ENCODE data around the gene LGALS9C. TPM values are rescaled to one million over a fixed set of nuclear protein-coding genes. Genes with fewer than 3 reads are reported as not detected.
"Not testable (repeated sequence)": the region's sequence is repeated elsewhere in the genome, so short reads cannot be mapped to it uniquely, and the experiment has no call there.

LGALS9C gene
- not detected in 2 replicates for total RNA-seq (2014; rRNA removed; shearing (Covaris generic))

DNA sequence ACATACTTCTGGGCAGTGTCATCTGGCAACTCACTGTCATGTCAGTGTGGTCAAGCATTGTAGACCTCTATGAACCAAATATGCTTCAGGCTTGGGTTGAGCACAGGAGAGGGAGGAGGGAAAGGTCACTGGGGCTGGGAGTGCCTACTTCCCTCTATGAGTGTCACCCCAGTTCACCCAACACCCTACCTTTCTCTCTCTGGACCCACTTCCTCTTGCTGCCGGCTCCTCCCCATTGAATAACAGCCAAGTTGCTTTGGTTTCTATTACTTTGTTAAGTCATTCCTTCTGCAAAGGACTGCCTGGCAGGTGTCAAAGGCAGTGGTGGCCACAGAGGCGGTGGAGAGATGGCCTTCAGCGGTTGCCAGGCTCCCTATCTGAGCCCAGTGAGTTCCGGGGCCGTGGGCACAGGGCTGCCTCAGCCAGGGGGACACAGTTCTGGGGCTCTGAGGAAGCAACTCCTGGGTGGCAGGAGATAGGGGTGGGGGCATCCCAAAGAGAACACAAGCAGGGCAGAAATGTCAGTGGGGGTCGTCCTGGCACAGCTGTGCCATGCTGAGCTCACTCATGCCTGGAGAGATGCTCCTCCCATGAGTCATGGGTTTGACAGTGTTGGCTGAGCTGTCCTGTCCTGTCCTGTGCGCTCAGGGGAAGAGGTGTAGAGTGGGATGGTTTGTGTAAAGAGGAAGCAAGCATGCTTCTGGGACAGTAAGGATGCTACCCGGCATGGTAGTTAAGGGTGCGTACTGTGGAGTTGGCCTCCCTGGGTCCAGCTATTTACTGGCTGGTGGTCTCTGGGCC, at the start of gene LGALS9C:
LGALS9C (plus strand) TSS at position 282 of the 801 bp plus-strand sequence; CDS start at position 348, 66 bp downstream.
- peak; percentile 23 for DNase-seq (ENCODE audit: low read depth)

DNA sequence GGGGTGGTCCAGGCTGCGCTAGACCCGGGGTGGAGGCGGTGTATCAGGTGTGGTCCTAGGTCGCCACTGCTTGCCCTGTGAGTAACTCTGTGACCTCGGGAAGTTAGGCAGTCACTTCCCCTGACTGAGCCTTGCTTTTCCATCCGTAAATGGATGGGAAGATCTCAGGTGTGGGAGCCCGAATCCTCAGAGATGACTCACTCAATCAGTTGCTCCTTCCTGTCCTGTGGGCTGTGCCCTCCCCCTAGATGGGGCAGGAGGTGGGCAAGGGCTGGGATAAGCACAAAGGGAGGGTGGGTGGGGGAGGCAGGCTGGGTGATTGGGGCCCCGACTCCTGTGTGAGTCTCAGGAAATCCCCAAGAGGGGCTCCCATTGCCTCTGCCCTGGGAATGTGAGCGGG, 44.4 kb upstream of the LGALS9C start:
- DNase-seq (ENCODE audit: low read depth) = not testable (repeated sequence)

- not testable (repeated sequence) for DNase-seq (ENCODE audit: low read depth)
Observed at GRCh38 chr17:18439465-18439870, 37.1 kb upstream of the LGALS9C start.

DNA sequence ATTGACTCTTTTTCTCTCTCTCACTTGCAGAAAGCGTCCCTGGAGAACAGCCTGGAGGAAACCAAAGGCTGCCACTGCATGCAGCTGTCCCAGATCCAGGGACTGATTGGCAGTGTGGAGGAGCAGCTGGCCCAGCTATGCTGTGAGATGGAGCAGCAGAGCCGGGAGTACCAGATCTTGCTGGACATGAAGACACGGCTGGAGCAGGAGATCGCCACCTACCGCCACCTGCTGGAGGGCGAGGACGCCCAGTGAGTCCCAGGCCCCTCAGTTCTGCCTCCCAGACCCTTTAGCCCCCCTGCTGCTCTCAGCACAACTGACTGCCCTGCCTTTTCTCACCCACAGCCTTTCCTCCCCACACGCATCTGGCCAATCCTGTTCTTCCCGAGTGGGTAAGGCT, 34.5 kb upstream of the LGALS9C start:
- DNase-seq (ENCODE audit: low read depth) = not testable (repeated sequence)

GRCh38 chr17:18442532-18442931, 34.1 kb upstream of the LGALS9C start:
- DNase-seq (ENCODE audit: low read depth) = not testable (repeated sequence)

- DNase-seq (ENCODE audit: low read depth) = not testable (repeated sequence)
Observed at GRCh38 chr17:18447476-18448205, 28.9 kb upstream of the LGALS9C start.

DNA sequence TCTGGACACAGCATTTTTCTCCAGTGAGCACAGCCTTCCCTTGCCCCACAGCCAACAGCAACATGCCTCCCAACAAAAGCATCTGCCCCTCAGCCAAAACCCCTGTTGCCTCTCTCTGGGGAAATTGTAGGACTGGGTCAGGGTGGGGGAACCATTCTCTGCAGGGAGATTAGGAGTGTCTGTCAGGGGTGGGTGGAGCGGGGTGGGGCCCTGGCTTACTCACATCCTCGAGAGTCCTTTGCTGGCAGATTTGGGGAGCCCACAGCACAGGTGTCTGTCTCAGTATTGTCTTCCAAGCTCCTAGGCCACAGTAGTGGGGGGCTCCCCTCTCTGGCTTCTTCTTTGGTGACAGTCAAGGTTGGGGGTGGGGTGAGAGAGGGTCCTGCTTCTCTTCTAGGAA, 28.3 kb upstream of the LGALS9C start:
- DNase-seq (ENCODE audit: low read depth) = not testable (repeated sequence)

DNA sequence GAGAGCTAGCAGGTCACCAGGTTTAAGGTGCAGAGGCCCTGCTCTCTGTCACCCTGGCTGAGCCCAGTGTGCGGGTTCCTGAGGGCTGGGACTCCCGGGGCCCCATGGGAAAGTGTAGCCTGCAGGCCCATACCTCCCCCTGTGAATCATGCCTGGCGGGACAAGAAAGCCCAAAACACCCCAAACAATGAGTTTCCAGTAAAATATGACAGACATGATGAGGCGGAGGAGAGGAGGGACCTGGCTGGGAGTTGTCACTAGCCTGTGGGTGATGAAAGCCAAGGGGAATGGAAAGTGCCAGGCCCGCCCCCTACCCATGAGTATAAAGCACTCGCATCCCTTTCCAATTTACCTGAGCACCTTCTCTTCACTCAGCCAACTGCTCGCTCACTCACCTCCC, 26.8 kb upstream of the LGALS9C start:
- not testable (repeated sequence) for DNase-seq (ENCODE audit: low read depth)

DNA sequence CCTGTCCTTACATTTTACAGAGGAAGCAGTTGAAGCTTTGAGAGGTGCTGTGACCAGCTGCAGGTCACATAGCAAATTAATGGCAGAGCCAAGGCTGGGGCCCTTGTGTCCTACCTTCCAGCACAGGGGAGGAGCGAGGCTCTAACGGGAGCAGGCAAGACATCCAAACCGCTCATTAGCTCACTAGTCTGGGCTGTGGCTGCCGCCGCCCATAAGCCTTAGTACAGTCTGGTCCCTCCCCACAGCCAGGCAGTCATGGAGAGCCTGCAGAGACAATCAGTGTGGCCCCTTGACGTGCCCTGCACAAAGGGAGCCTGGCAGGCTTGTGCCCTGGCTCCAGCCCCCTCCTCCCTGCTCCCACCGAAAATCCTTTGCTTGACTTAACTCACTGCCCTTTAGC, 25.6 kb upstream of the LGALS9C start:
- not testable (repeated sequence) for DNase-seq (ENCODE audit: low read depth)

GRCh38 chr17:18451969-18452368, 24.6 kb upstream of the LGALS9C start:
- DNase-seq (ENCODE audit: low read depth) = not testable (repeated sequence)

DNA sequence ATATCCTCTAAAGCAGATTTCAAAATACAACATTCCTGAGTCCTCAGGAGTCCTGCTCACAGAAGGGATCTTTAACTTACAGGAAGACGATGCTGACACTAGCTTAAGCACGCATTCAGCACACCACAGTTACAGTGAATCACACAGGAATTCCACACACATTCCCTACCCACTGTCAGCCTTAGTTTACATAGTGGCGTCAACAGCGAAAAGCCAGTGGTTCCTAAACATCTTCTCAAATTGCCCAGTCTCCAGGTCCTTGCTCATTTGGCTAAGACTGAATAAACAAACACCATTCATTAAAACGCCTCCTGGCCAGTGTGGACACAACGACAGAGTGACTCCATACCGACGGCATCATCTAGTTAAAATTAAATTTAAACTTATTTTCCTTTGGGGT, 17.6 kb upstream of the LGALS9C start:
- peak; percentile 35 for DNase-seq (ENCODE audit: low read depth)

- not testable (repeated sequence) for DNase-seq (ENCODE audit: low read depth)
Observed at GRCh38 chr17:18463831-18464502, 12.6 kb upstream of the LGALS9C start.

DNA sequence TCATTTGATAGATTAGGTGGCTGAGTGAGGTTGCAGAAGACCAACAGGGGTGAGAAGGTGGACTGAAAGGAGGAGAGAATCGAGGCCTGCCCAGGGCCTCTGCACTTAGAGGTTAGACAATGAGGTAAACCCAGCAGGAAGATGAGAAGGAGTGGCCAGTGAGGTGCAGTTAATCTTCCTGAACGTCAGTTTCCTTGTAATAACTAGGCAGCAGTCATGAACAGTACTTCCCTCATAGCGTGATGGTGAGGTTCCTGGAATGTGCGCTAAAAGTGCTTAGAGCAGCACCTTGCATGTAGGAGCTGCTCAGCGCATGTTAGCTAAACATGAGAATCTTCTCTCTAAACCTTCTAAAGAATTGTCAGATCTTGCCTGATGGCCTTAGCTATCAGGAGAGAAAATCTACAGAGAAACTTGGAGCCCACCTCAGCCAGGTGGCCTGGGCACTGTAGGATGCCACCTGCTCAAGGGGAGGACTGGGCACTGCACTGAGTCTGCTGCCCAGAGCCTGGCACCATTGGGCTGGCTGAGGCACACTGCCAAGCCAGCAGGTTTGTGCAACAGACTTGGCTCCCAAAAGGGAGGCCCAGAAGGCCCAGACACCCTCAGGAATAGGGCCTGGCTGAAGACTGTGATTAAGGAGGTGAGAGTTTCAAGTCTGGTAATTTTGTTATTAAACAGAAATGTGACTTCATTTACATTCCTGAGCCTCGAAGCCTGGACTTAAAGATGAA, 10.2 kb upstream of the LGALS9C start:
- not testable (repeated sequence) for DNase-seq (ENCODE audit: low read depth)

DNA sequence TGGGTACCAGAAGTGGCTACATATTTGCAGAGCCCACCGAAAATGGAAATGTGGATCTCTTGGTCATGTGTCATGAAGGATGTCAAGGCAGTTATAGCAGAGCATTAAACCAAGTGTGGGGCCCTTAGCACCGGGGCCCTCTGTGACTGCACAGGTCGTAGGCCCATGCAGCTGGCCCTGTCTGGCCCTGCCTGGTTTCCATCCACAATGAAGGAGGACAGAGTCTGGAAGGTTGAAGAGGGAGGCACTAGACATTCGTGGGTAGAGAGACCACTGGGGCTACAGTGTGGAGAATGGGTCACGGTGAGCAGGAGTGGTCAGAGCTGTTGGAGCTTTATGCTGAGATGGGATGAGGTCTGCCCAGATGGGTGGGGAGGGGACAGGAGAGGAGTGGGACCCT, 9.6 kb upstream of the LGALS9C start:
- not testable (repeated sequence) for DNase-seq (ENCODE audit: low read depth)

GRCh38 chr17:18468472-18469171, 8.0 kb upstream of the LGALS9C start:
- not testable (repeated sequence) for DNase-seq (ENCODE audit: low read depth)

DNA sequence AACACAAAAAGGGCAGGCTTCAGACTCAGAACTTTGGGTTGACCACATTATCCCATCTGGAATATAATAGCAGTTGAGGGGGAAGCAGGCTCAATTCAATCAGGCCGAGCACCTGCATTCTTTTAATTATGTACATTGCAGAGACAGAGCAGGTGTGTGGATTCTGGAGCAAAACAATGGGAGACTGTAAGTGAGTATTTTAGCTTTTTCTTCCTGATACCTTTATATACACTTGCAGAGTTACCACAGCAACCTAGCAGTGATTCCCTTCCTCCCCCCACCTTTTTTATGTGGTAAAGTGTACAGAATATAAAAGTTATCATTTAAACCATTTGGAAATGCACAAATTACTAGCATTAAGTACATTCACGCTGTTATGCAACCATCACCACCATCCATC, 6.8 kb upstream of the LGALS9C start:
- DNase-seq (ENCODE audit: low read depth) = not testable (repeated sequence)

- DNase-seq (ENCODE audit: low read depth) = not testable (repeated sequence)
Observed at GRCh38 chr17:18470345-18470930, 6.2 kb upstream of the LGALS9C start.

DNA sequence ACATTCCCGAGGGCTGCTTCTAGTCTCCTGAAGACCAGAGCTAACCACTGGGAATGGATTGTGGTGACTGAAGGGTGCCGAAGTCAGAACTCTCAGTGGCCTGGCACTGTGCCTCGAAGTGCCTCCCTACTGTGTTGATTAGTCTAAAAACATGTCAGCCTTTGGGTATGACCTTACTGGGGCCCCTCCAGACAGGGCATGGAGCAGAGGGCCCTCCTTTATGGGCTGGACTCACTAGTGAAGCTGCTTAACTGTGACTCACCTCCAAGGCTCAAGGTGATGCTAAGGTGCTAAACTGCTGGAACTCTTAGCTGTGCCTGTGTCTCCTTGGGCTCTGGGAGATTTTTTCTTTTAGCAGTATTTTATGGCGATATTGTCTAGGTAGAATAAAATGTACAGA, 2.6 kb upstream of the LGALS9C start:
- DNase-seq (ENCODE audit: low read depth) = not testable (repeated sequence)

- peak; percentile 11 for DNase-seq (ENCODE audit: low read depth)
Observed at GRCh38 chr17:18474754-18475153, 1.8 kb upstream of the LGALS9C start.

DNA sequence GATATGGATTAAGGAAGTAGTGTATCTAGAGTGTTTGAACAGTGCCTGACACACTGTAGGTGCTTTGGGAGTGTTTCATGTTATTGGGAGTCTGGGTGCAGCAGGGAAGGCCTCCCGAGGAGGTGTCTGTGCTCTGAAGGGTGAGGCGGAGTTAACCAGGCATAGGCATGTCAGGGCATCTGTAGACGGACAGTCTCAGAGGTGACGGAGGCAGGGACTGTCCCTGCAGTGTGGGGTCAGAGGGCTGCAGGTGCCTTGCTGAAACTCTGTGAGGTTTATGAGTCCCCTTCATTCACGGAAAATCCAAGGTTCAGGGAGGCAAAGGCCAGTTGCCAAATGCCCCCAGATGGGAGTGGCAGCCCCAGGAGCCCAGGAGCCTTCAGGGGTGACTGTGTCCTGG, 778 bp downstream of the LGALS9C start:
- DNase-seq (ENCODE audit: low read depth) = not testable (repeated sequence)
